ENCODE measurements around the gene STK10. TPM values are rescaled to one million over a fixed set of nuclear protein-coding genes. Genes with fewer than 3 reads are reported as not detected.

Gene STK10
- total and polyA plus RNA-seq, 12 donors, result 5.6 to 22.3 (median 9.9) TPM

DNA sequence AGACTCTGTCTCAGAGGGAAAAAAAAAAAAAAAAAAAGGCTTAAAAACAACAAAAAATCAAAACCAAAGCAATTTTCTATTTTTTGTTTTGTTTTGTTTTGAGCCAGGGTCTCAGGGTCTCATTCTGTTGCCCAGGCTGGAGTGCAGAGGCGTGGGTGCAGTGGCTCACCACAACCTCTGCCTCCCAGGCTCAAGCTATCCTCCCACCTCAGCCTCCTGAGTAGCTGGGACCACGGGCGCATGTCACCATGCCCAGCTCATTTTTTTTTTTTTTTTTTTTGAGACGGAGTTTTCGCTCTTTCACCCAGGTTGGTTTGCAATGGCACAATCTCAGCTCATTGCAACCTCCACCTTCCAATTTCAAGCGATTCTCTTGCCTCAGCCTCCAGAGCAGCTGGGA lies 5.7 kb downstream of the STK10 start:
- Histone ChIP-seq H3K4me3 (no peak overlapping the region), H3K36me3 (peaks cover 0 to 39% (median 0%) of the 10 kb centered on the region in 9 donors), H3K4me1 (peaks cover 3 to 94% (median 67%) of the 10 kb centered on the region in 9 donors), H3K27ac (no peak overlapping the region), H3K27me3 (no peaks in the 10 kb centered on the region), H3K9me3 (no peaks in the 10 kb centered on the region)
- DNase-seq (no peak), ATAC-seq (no peak)
- intact Hi-C loops (cut with DNase I), result loop anchor here in 1 of 10 donors (10.0 kb wide), 1 partner anchor 267 kb away; no protein-coding TSS in a partner anchor
- 96 to 99% methylated on average over 6 of the region's 6 CpGs for WGBS, 2 donors
- TF ChIP-seq CTCF (IDR thresholded peaks at IDR 0.05), result no peak

GRCh38 chr5:172180936-172181335 lies 7.1 kb downstream of the STK10 start:
- Histone ChIP-seq H3K4me3 (no peak overlapping the region), H3K9me3 (no peaks in the 10 kb centered on the region), H3K27ac (peak overlapping the region in 2 of 10 donors; percentile 92 to 93), H3K4me1 (peaks cover 3 to 96% (median 58%) of the 10 kb centered on the region in 9 donors), H3K36me3 (peaks cover 0 to 39% (median 0%) of the 10 kb centered on the region in 9 donors), H3K27me3 (no peaks in the 10 kb centered on the region)
- DNase-seq (no peak), ATAC-seq (no peak)
- 92 to 97% methylated on average over 9 of the region's 9 CpGs for WGBS, 2 donors
- no peak for TF ChIP-seq CTCF (IDR thresholded peaks at IDR 0.05)
- intact Hi-C loops (cut with DNase I), result loop anchor here in 1 of 10 donors (10.0 kb wide), 1 partner anchor 266 kb away; no protein-coding TSS in a partner anchor

DNA sequence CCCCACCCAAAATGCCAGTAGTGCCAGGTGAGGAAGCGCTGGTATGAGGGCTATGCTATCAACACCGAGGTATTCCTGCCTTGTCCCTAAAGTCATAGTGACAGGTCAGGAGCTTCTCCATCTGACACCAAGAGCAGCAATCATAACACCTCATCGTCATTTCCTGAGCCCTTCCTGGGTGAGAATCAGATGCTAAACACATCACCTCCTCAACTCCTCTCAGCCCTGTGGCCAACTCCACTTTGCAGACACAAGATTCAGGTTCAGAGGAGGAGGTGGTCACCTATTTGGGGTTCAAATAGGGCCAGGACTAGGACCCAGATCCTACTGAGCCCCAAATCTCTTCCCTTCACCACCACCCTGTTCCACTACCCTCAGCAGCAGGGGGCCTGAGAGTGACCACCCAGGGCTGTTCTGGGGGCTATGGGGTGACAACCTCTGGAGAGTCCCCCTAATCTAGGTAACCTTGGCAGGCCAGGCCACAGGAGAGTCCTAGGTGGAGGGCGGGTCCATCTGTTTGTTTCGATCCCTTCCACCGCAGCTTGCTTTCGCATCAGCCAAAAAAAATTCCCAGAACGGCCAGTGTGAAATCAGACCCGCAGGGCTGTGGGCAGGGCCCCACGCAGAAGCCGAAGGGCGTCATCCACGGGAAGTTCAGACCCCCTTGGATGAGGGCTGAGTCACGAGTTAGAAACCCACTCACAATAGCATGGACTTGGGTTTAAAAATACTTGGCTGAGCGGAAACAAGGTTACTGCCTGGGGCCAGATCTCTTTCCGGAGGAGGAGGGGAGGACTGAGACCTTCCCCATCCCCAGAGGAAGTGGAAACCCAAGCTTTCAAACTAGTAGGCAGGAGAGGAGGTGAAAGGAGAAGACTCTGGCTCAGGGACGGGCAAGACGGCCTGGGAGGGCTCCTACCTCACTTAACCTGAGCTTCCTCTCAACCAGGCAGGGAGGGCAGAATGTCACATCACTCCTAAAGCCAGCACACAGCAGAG lies 8.7 kb downstream of the STK10 start:
- Histone ChIP-seq H3K4me3 (peak overlapping the region in 6 of 10 donors; percentile 19 to 42 (median 31)), H3K9me3 (no peaks in the 10 kb centered on the region), H3K36me3 (peaks cover 0 to 28% (median 0%) of the 10 kb centered on the region in 9 donors), H3K27ac (peak overlapping the region in 9 of 10 donors; percentile 62 to 93 (median 85)), H3K4me1 (peaks cover 9 to 96% (median 58%) of the 10 kb centered on the region in 9 donors), H3K27me3 (no peaks in the 10 kb centered on the region)
- intact Hi-C loops (cut with DNase I), result loop anchor here in 1 of 10 donors (2.0 kb wide), 1 partner anchor 22 kb away; no protein-coding TSS in a partner anchor
- no peak for TF ChIP-seq CTCF (IDR thresholded peaks at IDR 0.05)
- DNase-seq (peak in 1 of 2 donors; percentile 57), ATAC-seq (peak; percentile 57 to 88 (median 68))
- WGBS, 2 donors, result 33 to 45% methylated on average over 18 of the region's 18 CpGs

DNA sequence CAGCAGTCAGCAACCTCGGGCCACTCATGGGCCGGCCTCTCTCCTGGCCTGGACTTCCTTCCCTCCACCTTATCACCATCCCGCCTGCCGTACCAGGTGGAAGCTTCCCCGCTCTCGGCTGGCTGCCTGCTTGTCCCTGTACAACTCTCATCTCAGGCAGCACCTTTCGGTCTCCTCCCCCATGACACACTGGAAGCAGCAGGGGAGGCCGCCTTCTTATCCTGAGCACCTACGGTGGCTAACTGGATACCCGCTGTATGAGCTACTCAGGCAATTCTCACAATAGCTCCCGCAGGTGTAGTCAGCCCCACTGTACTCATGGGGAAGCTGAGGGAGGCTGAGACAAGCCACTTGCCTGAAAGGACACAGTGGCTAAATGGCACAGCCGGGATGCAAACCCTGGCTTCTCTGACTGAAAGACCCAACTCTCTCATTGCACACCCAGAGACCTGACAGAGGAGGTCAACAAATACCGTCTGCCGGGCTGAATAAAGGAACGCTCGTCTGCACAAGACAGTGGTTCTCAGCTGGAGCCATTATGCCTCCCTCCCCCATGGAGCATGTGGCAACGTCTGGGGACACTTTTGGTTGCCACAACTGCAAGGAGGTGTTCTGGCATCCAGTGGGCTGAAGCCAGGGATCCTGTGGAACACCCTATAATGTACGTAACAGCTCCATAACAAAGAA lies 9.6 kb downstream of the STK10 start:
- Histone ChIP-seq H3K9me3 (no peaks in the 10 kb centered on the region), H3K36me3 (peaks cover 0 to 20% (median 0%) of the 10 kb centered on the region in 9 donors), H3K27me3 (no peaks in the 10 kb centered on the region), H3K4me3 (peak overlapping the region in 3 of 10 donors; percentile 31 to 42 (median 32)), H3K4me1 (peaks cover 12 to 96% (median 58%) of the 10 kb centered on the region in 9 donors), H3K27ac (peak overlapping the region in 9 of 10 donors; percentile 62 to 93 (median 85))
- no peak for TF ChIP-seq CTCF (IDR thresholded peaks at IDR 0.05)
- intact Hi-C loops (cut with DNase I), result loop anchor here in 1 of 10 donors (2.0 kb wide), 1 partner anchor 22 kb away; no protein-coding TSS in a partner anchor
- WGBS, 2 donors, result 60 to 76% methylated on average over 18 of the region's 18 CpGs
- no peak for DNase-seq
- peak in 1 of 8 donors; percentile 13 for ATAC-seq

All from heart right ventricle (tissue), 16 donors.